HG03439 (cell line): Measurements from ENCODE around the gene CDC42EP2.
"Not testable (repeated sequence)": the region's sequence is repeated elsewhere in the genome, so short reads cannot be mapped to it uniquely, and the experiment has no call there.

Source experiments
- ATAC-seq: cut with Tn5 transposase; IDR thresholded peaks from one replicate; pipeline ENCODE4 v1.9.1; 2021; ENCODE audit warnings: mild to moderate bottlenecking, moderate library complexity; ENCODE audit not compliant: unreplicated experiment

Gene CDC42EP2

GRCh38 chr11:65317025-65317786 lies 2.5 kb downstream of the CDC42EP2 start:
- no peak for ATAC-seq

GRCh38 chr11:65320386-65321075 lies 5.9 kb downstream of the CDC42EP2 start:
- no peak for ATAC-seq

- ATAC-seq, result no peak
Observed at GRCh38 chr11:65321076-65321475, 6.4 kb downstream of the CDC42EP2 start.

GRCh38 chr11:65321828-65322485 lies 7.3 kb downstream of the CDC42EP2 start:
- no peak for ATAC-seq

GRCh38 chr11:65323813-65324212 lies 9.1 kb downstream of the CDC42EP2 start:
- no peak for ATAC-seq

- no peak for ATAC-seq
Observed at GRCh38 chr11:65325435-65325834, 10.8 kb downstream of the CDC42EP2 start.

- ATAC-seq, result no peak
Observed at GRCh38 chr11:65327021-65327420, 12.4 kb downstream of the CDC42EP2 start.

- no peak for ATAC-seq
Observed at GRCh38 chr11:65329478-65329877, 14.8 kb downstream of the CDC42EP2 start.

- no peak for ATAC-seq
Observed at GRCh38 chr11:65329944-65330403, 15.3 kb downstream of the CDC42EP2 start.

- ATAC-seq, result no peak
Observed at GRCh38 chr11:65330544-65330943, 15.9 kb downstream of the CDC42EP2 start.

- ATAC-seq, result not testable (repeated sequence)
Observed at GRCh38 chr11:65332591-65332990, 17.9 kb downstream of the CDC42EP2 start.

- no peak for ATAC-seq
Observed at GRCh38 chr11:65334696-65335295, 20.1 kb downstream of the CDC42EP2 start.

- ATAC-seq, result no peak
Observed at GRCh38 chr11:65338676-65339075, 24.0 kb downstream of the CDC42EP2 start.

GRCh38 chr11:65340226-65340625 lies 25.6 kb downstream of the CDC42EP2 start:
- ATAC-seq, result no peak

GRCh38 chr11:65341856-65342255 lies 27.2 kb downstream of the CDC42EP2 start:
- no peak for ATAC-seq

GRCh38 chr11:65351511-65351910 lies 36.8 kb downstream of the CDC42EP2 start:
- ATAC-seq, result no peak

- no peak for ATAC-seq
Observed at GRCh38 chr11:65352783-65353182, 38.1 kb downstream of the CDC42EP2 start.

GRCh38 chr11:65353376-65353775 lies 38.7 kb downstream of the CDC42EP2 start:
- no peak for ATAC-seq

GRCh38 chr11:65353900-65354264 lies 39.2 kb downstream of the CDC42EP2 start:
- ATAC-seq, result no peak

- peak; percentile 74 for ATAC-seq
Observed at GRCh38 chr11:65354265-65355012, 39.8 kb downstream of the CDC42EP2 start, which contains the start of gene TIGD3. Gene TIGD3 (plus strand): TSS chr11:65354751. CDS start chr11:65355809, 1,058 bp downstream.
